ENCODE measurements around the gene BTD. TPM values are rescaled to one million over a fixed set of nuclear protein-coding genes. Genes with fewer than 3 reads are reported as not detected.
A peak's percentile ranks its signal among the peaks of the same experiment; 100 is the strongest.

The BTD gene
- polyA plus RNA-seq, 1 donor (not counting 4 experiments of a cell fraction or from before 2014, with no cell fraction given): 12.0 TPM

GRCh38 chr3:15629860-15630597, 28.5 kb downstream of the BTD start:
- Histone ChIP-seq H3K9ac (ENCODE audit: control insufficient read depth, extremely low read depth, insufficient read depth, low read length) (no peak overlapping the region), H3K9me1 (ENCODE audit: control insufficient read depth, extremely low read depth, insufficient read depth, low read length) (no peaks in the 10 kb centered on the region), H3K36me3 (ENCODE audit: control insufficient read depth in 2 of 2, extremely low read depth in 1 of 2, insufficient read depth in 2 of 2, low read length in 2 of 2) (no peaks in the 10 kb centered on the region), H3K27me3 (ENCODE audit: control insufficient read depth, extremely low read depth, insufficient read depth, low read length) (no peaks in the 10 kb centered on the region), H3K4me1 (ENCODE audit: control insufficient read depth, extremely low read depth, insufficient read depth, low read length) (peaks cover 23% of the 10 kb centered on the region), H3K4me2 (ENCODE audit: control insufficient read depth, extremely low read depth, insufficient read depth, low read depth, low read length) (peak overlapping the region; percentile 93), H3K27ac (ENCODE audit: control insufficient read depth, insufficient read depth, low read length) (no peak overlapping the region), H2AFZ (ENCODE audit: control insufficient read depth, low read length) (no peak overlapping the region), H4K20me1 (ENCODE audit: control insufficient read depth, extremely low read depth, insufficient read depth, low read length) (no peaks in the 10 kb centered on the region), H3K9me3 (ENCODE audit: control insufficient read depth, low read depth, low read length) (no peaks in the 10 kb centered on the region), H3K4me3 (ENCODE audit: control insufficient read depth in 2 of 3, extremely low read depth in 1 of 3, insufficient read depth in 2 of 3, low read depth in 1 of 3, low read length in 3 of 3) (peak overlapping the region in 2 of 3 experiments; percentile 2 to 43), H3K79me2 (ENCODE audit: control insufficient read depth, insufficient read depth, low read length) (no peaks in the 10 kb centered on the region)
- peak; percentile 88 for FAIRE-seq
- DNase-seq (ENCODE audit: low read depth, low spot score): no peak
- TF ChIP-seq CTCF (optimal IDR thresholded peaks at IDR 0.05 in 1 of 3, IDR thresholded peaks at IDR 0.05 in 1 of 3, conservative IDR thresholded peaks at IDR 0.05 in 1 of 3; ENCODE audit: extremely low read depth in 1 of 3, insufficient read depth in 2 of 3, low read length in 3 of 3) (peak; percentile 63 to 87 (median 75)), EZH2 (IDR thresholded peaks at IDR 0.05; ENCODE audit: low read length) (no peak)
- dilution Hi-C loops (cut with MboI; ENCODE audit: extremely low pct_ligation_motif_present, low sequenced_read_pairs): no loop called here

- Histone ChIP-seq H3K36me3 (ENCODE audit: control insufficient read depth in 2 of 2, extremely low read depth in 1 of 2, insufficient read depth in 2 of 2, low read length in 2 of 2) (no peaks in the 10 kb centered on the region), H3K79me2 (ENCODE audit: control insufficient read depth, insufficient read depth, low read length) (no peaks in the 10 kb centered on the region), H3K27ac (ENCODE audit: control insufficient read depth, insufficient read depth, low read length) (peak overlapping the region; percentile 71), H3K4me3 (ENCODE audit: control insufficient read depth in 2 of 3, extremely low read depth in 1 of 3, insufficient read depth in 2 of 3, low read depth in 1 of 3, low read length in 3 of 3) (peak overlapping the region in 2 of 3 experiments; percentile 2 to 54), H2AFZ (ENCODE audit: control insufficient read depth, low read length) (peak overlapping the region; percentile 46), H4K20me1 (ENCODE audit: control insufficient read depth, extremely low read depth, insufficient read depth, low read length) (no peaks in the 10 kb centered on the region), H3K4me1 (ENCODE audit: control insufficient read depth, extremely low read depth, insufficient read depth, low read length) (peaks cover 23% of the 10 kb centered on the region), H3K9me3 (ENCODE audit: control insufficient read depth, low read depth, low read length) (no peaks in the 10 kb centered on the region), H3K27me3 (ENCODE audit: control insufficient read depth, extremely low read depth, insufficient read depth, low read length) (no peaks in the 10 kb centered on the region), H3K9ac (ENCODE audit: control insufficient read depth, extremely low read depth, insufficient read depth, low read length) (peak overlapping the region; percentile 44), H3K4me2 (ENCODE audit: control insufficient read depth, extremely low read depth, insufficient read depth, low read depth, low read length) (peak overlapping the region; percentile 93), H3K9me1 (ENCODE audit: control insufficient read depth, extremely low read depth, insufficient read depth, low read length) (no peaks in the 10 kb centered on the region)
- peak; percentile 36 for FAIRE-seq
- dilution Hi-C loops (cut with MboI; ENCODE audit: extremely low pct_ligation_motif_present, low sequenced_read_pairs): no loop called here
- no peak for TF ChIP-seq CTCF (optimal IDR thresholded peaks at IDR 0.05 in 1 of 3, IDR thresholded peaks at IDR 0.05 in 1 of 3, conservative IDR thresholded peaks at IDR 0.05 in 1 of 3; ENCODE audit: extremely low read depth in 1 of 3, insufficient read depth in 2 of 3, low read length in 3 of 3)
- DNase-seq (ENCODE audit: low read depth, low spot score): no peak
Measured at GRCh38 chr3:15630646-15631350, 29.3 kb downstream of the BTD start.
